ENCODE measurements around the gene LYVE1. TPM values are rescaled to one million over a fixed set of nuclear protein-coding genes. Genes with fewer than 3 reads are reported as not detected.

Gene LYVE1
- total RNA-seq, 4 donors from 2014 or later: 106 to 359 (median 275) TPM

- ATAC-seq (ENCODE audit: low FRiP score): no peak
- DNase-seq (ENCODE audit: low spot score): no peak
- no peak for TF ChIP-seq CTCF (IDR thresholded peaks at IDR 0.05)
These were observed 40.3 kb downstream of the LYVE1 start for GRCh38 chr11:10528121-10528520.

- DNase-seq (ENCODE audit: low spot score): no peak
- no peak for ATAC-seq (ENCODE audit: low FRiP score)
- TF ChIP-seq CTCF (IDR thresholded peaks at IDR 0.05): no peak
These were observed 41.2 kb downstream of the LYVE1 start for GRCh38 chr11:10526974-10527918.

- DNase-seq (ENCODE audit: low spot score): no peak
- TF ChIP-seq CTCF (IDR thresholded peaks at IDR 0.05): no peak
- no peak for ATAC-seq (ENCODE audit: low FRiP score)
These were observed 44.0 kb downstream of the LYVE1 start for GRCh38 chr11:10524471-10524870.

GRCh38 chr11:10522921-10523320 is 45.5 kb downstream of the LYVE1 start:
- no peak for DNase-seq (ENCODE audit: low spot score)
- TF ChIP-seq CTCF (IDR thresholded peaks at IDR 0.05): no peak
- ATAC-seq (ENCODE audit: low FRiP score): no peak

- TF ChIP-seq CTCF (IDR thresholded peaks at IDR 0.05): no peak
- DNase-seq (ENCODE audit: low spot score) (no peak), ATAC-seq (ENCODE audit: low FRiP score) (no peak)
These were observed 46.2 kb downstream of the LYVE1 start for GRCh38 chr11:10522276-10522675.

GRCh38 chr11:10520562-10520961 is 47.9 kb downstream of the LYVE1 start:
- ATAC-seq (ENCODE audit: low FRiP score) (no peak), DNase-seq (ENCODE audit: low spot score) (no peak)
- no peak for TF ChIP-seq CTCF (IDR thresholded peaks at IDR 0.05)

- no peak for ATAC-seq (ENCODE audit: low FRiP score)
- DNase-seq (ENCODE audit: low spot score): no peak
- TF ChIP-seq CTCF (IDR thresholded peaks at IDR 0.05): no peak
These were observed 48.8 kb downstream of the LYVE1 start for GRCh38 chr11:10519630-10520029.
